ENCODE results near the gene DMD.

Gene DMD

DNA sequence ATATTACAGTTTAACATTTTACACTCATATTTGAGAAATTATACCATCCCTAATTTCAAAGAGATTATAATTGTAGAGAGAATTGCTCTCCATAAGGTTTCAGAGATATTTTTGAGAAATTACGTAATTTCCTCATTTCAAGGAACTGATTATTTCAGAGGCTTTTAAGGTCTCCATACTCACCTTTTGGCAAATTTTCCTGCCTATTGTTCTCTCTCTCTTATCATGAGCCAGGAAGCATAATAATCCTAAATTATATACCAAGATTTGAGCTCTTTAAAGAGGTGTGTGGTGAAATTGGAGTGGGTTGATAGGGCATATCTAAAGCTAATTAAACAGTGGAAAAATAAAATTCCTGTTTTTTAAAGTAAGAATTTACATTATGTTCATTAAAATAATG is 1890.6 kb downstream of the DMD start:
- no peaks in the 10 kb centered on the region for H3K4me1 ChIP-seq (ENCODE audit: control insufficient read depth in 1 of 2, insufficient read depth in 2 of 2, low read length in 2 of 2)
- no peak overlapping the region for H3K27ac ChIP-seq (ENCODE audit: low read depth, low read length)
- no peak overlapping the region for H3K4me3 ChIP-seq (ENCODE audit: low read depth, low read length)
- no peaks in the 10 kb centered on the region for H3K9me3 ChIP-seq (ENCODE audit: insufficient read depth, low read depth, low read length)
- H3K14ac ChIP-seq (ENCODE audit: low read length), result no peak overlapping the region
- H3K79me2 ChIP-seq (ENCODE audit: control insufficient read depth, insufficient read depth, low read length, poor library complexity), result no peaks in the 10 kb centered on the region
- no peak for DNase-seq
- no peaks in the 10 kb centered on the region for H3K27me3 ChIP-seq (ENCODE audit: insufficient read depth, low read length)
- no peak overlapping the region for H3K4ac ChIP-seq (ENCODE audit: low read depth, low read length)
- H2BK120ac ChIP-seq (ENCODE audit: insufficient read depth, low read length, poor library complexity), result no peak overlapping the region
- H2AFZ ChIP-seq (ENCODE audit: insufficient read depth, low read length, poor library complexity), result no peak overlapping the region
- H3K79me1 ChIP-seq (ENCODE audit: low read length), result no peaks in the 10 kb centered on the region
- no CpG with 5 or more reads among the region's 1 CpG for WGBS (ENCODE audit: extremely low coverage, insufficient coverage, insufficient read length)
- H3K4me2 ChIP-seq (ENCODE audit: low read length), result no peak overlapping the region
- no peak overlapping the region for H4K91ac ChIP-seq (ENCODE audit: low read depth, low read length)
- H2BK5ac ChIP-seq (ENCODE audit: low read depth, low read length, poor library complexity), result no peak overlapping the region
- H3K23ac ChIP-seq (ENCODE audit: low read length), result no peak overlapping the region
- H2AK5ac ChIP-seq (ENCODE audit: low read length), result no peak overlapping the region
- no peak overlapping the region for H3K9ac ChIP-seq (ENCODE audit: low read length)
- H2BK12ac ChIP-seq (ENCODE audit: low read length), result no peak overlapping the region
- H4K8ac ChIP-seq (ENCODE audit: low read depth, low read length), result no peak overlapping the region
- no peaks in the 10 kb centered on the region for H3K36me3 ChIP-seq (ENCODE audit: control insufficient read depth in 1 of 2, insufficient read depth in 2 of 2, low read length in 2 of 2)
- H4K12ac ChIP-seq (ENCODE audit: low read depth, low read length), result no peak overlapping the region
- no peak overlapping the region for H3K18ac ChIP-seq (ENCODE audit: low read length)

DNA sequence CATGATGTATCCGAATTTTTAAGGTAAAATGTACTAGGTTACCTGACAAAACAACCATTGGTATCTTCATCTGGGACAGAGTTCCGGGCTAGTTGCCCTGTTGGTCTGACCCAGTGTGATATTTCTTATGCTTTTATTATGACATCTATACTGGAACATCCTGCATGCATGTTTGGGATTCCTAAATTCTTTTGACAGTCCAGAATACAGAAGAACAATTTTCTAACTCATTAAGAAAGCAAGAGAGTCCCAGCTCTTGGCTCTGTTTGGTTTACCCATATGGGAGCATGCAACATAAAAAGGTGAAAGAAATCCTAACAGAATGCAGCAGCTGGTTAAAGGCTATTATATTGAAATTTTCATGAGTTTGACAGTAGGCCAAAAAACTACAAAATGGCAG is 1891.8 kb downstream of the DMD start:
- Histone ChIP-seq H3K4me3 (ENCODE audit: low read depth, low read length) (no peak overlapping the region), H4K12ac (ENCODE audit: low read depth, low read length) (no peak overlapping the region), H3K4me1 (ENCODE audit: control insufficient read depth in 1 of 2, insufficient read depth in 2 of 2, low read length in 2 of 2) (no peaks in the 10 kb centered on the region), H2AK5ac (ENCODE audit: low read length) (no peak overlapping the region), H3K23ac (ENCODE audit: low read length) (no peak overlapping the region), H4K91ac (ENCODE audit: low read depth, low read length) (no peak overlapping the region), H3K9me3 (ENCODE audit: insufficient read depth, low read depth, low read length) (no peaks in the 10 kb centered on the region), H3K27ac (ENCODE audit: low read depth, low read length) (no peak overlapping the region), H3K4me2 (ENCODE audit: low read length) (no peak overlapping the region), H3K27me3 (ENCODE audit: insufficient read depth, low read length) (no peaks in the 10 kb centered on the region), H2AFZ (ENCODE audit: insufficient read depth, low read length, poor library complexity) (no peak overlapping the region), H2BK12ac (ENCODE audit: low read length) (no peak overlapping the region), H3K4ac (ENCODE audit: low read depth, low read length) (no peak overlapping the region), H2BK120ac (ENCODE audit: insufficient read depth, low read length, poor library complexity) (no peak overlapping the region), H3K18ac (ENCODE audit: low read length) (no peak overlapping the region), H4K8ac (ENCODE audit: low read depth, low read length) (no peak overlapping the region), H3K36me3 (ENCODE audit: control insufficient read depth in 1 of 2, insufficient read depth in 2 of 2, low read length in 2 of 2) (no peaks in the 10 kb centered on the region), H3K14ac (ENCODE audit: low read length) (no peak overlapping the region), H2BK5ac (ENCODE audit: low read depth, low read length, poor library complexity) (no peak overlapping the region), H3K79me2 (ENCODE audit: control insufficient read depth, insufficient read depth, low read length, poor library complexity) (no peaks in the 10 kb centered on the region), H3K79me1 (ENCODE audit: low read length) (no peaks in the 10 kb centered on the region), H3K9ac (ENCODE audit: low read length) (no peak overlapping the region)
- no peak for DNase-seq
- WGBS (ENCODE audit: extremely low coverage, insufficient coverage, insufficient read length), result no CpG with 5 or more reads among the region's 2 CpGs

DNA sequence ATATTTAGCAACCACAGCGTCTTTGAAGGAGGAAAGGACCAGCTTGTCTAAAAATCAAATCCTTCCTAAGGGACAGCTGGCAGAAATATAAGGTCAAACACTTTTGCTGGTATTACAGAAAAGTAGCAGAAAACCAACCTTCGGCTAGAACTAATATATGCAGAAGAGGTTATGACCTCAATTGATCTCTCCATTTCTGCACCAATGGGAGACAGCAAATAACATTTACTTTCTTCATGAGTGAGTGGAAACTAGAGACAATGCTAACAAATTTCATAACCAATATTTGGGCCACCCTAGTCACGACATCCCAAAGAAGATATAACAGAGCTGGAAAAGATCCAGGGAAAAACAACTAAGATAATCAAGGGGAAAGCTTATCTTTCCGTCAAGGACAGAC is 1892.5 kb downstream of the DMD start:
- no peak overlapping the region for H2BK5ac ChIP-seq (ENCODE audit: low read depth, low read length, poor library complexity)
- no CpG with 5 or more reads among the region's 4 CpGs for WGBS (ENCODE audit: extremely low coverage, insufficient coverage, insufficient read length)
- H3K9me3 ChIP-seq (ENCODE audit: insufficient read depth, low read depth, low read length), result no peaks in the 10 kb centered on the region
- H2AFZ ChIP-seq (ENCODE audit: insufficient read depth, low read length, poor library complexity), result no peak overlapping the region
- no peak for DNase-seq
- H3K79me1 ChIP-seq (ENCODE audit: low read length), result no peaks in the 10 kb centered on the region
- no peak overlapping the region for H2BK120ac ChIP-seq (ENCODE audit: insufficient read depth, low read length, poor library complexity)
- H2AK5ac ChIP-seq (ENCODE audit: low read length), result no peak overlapping the region
- H4K8ac ChIP-seq (ENCODE audit: low read depth, low read length), result no peak overlapping the region
- no peak overlapping the region for H3K14ac ChIP-seq (ENCODE audit: low read length)
- H3K27ac ChIP-seq (ENCODE audit: low read depth, low read length), result no peak overlapping the region
- H3K36me3 ChIP-seq (ENCODE audit: control insufficient read depth in 1 of 2, insufficient read depth in 2 of 2, low read length in 2 of 2), result no peaks in the 10 kb centered on the region
- H4K91ac ChIP-seq (ENCODE audit: low read depth, low read length), result no peak overlapping the region
- H3K27me3 ChIP-seq (ENCODE audit: insufficient read depth, low read length), result no peaks in the 10 kb centered on the region
- no peak overlapping the region for H3K4me3 ChIP-seq (ENCODE audit: low read depth, low read length)
- no peak overlapping the region for H4K12ac ChIP-seq (ENCODE audit: low read depth, low read length)
- no peak overlapping the region for H3K18ac ChIP-seq (ENCODE audit: low read length)
- no peak overlapping the region for H2BK12ac ChIP-seq (ENCODE audit: low read length)
- no peaks in the 10 kb centered on the region for H3K4me1 ChIP-seq (ENCODE audit: control insufficient read depth in 1 of 2, insufficient read depth in 2 of 2, low read length in 2 of 2)
- no peak overlapping the region for H3K4ac ChIP-seq (ENCODE audit: low read depth, low read length)
- no peak overlapping the region for H3K9ac ChIP-seq (ENCODE audit: low read length)
- no peak overlapping the region for H3K23ac ChIP-seq (ENCODE audit: low read length)
- H3K79me2 ChIP-seq (ENCODE audit: control insufficient read depth, insufficient read depth, low read length, poor library complexity), result no peaks in the 10 kb centered on the region
- H3K4me2 ChIP-seq (ENCODE audit: low read length), result no peak overlapping the region

DNA sequence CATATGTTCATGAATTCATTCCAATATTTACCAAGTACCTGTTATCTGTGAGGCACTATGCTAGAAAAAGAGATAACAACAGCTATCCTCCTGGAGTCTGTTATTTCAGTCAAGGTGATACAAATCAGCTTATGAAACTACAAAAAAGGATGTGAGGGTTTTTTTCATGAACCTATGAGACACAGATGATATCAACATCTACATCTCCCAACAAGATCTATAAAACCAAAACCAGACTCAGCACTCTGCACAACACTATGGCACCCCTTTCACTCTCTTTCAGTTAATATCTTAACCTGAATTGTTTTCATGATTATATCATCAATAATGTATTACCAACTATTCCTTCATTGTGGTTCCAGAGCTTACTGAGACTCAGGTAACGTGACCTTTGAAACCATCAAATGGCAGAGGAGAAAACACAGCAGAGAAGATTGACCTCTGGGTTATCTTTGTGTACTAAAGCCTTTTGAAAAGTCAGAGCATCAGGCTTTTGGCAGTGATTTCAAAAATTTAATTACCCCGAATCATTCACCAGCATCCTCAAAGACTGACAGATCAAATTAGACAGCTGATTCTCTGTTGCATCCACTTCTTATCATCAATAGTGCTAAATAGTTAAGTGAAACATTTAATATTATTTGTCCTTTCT is 1894.9 kb downstream of the DMD start:
- H3K4me2 ChIP-seq (ENCODE audit: low read length), result no peak overlapping the region
- H2BK5ac ChIP-seq (ENCODE audit: low read depth, low read length, poor library complexity), result no peak overlapping the region
- H2AFZ ChIP-seq (ENCODE audit: insufficient read depth, low read length, poor library complexity), result no peak overlapping the region
- H3K36me3 ChIP-seq (ENCODE audit: control insufficient read depth in 1 of 2, insufficient read depth in 2 of 2, low read length in 2 of 2), result no peaks in the 10 kb centered on the region
- no peaks in the 10 kb centered on the region for H3K4me1 ChIP-seq (ENCODE audit: control insufficient read depth in 1 of 2, insufficient read depth in 2 of 2, low read length in 2 of 2)
- no peak overlapping the region for H3K4me3 ChIP-seq (ENCODE audit: low read depth, low read length)
- no peak overlapping the region for H3K4ac ChIP-seq (ENCODE audit: low read depth, low read length)
- no peak overlapping the region for H3K23ac ChIP-seq (ENCODE audit: low read length)
- no peak overlapping the region for H4K8ac ChIP-seq (ENCODE audit: low read depth, low read length)
- no peaks in the 10 kb centered on the region for H3K9me3 ChIP-seq (ENCODE audit: insufficient read depth, low read depth, low read length)
- no peaks in the 10 kb centered on the region for H3K79me2 ChIP-seq (ENCODE audit: control insufficient read depth, insufficient read depth, low read length, poor library complexity)
- H4K12ac ChIP-seq (ENCODE audit: low read depth, low read length), result no peak overlapping the region
- H2BK120ac ChIP-seq (ENCODE audit: insufficient read depth, low read length, poor library complexity), result no peak overlapping the region
- no peak overlapping the region for H3K27ac ChIP-seq (ENCODE audit: low read depth, low read length)
- no peak overlapping the region for H3K14ac ChIP-seq (ENCODE audit: low read length)
- WGBS (ENCODE audit: extremely low coverage, insufficient coverage, insufficient read length), result no CpG with 5 or more reads among the region's 2 CpGs
- H3K18ac ChIP-seq (ENCODE audit: low read length), result no peak overlapping the region
- H2BK12ac ChIP-seq (ENCODE audit: low read length), result no peak overlapping the region
- H4K91ac ChIP-seq (ENCODE audit: low read depth, low read length), result no peak overlapping the region
- no peak overlapping the region for H2AK5ac ChIP-seq (ENCODE audit: low read length)
- no peak overlapping the region for H3K9ac ChIP-seq (ENCODE audit: low read length)
- no peaks in the 10 kb centered on the region for H3K27me3 ChIP-seq (ENCODE audit: insufficient read depth, low read length)
- DNase-seq, result no peak
- no peaks in the 10 kb centered on the region for H3K79me1 ChIP-seq (ENCODE audit: low read length)

All from trophoblast cell (in vitro differentiated cells and primary cell).